GM18909 (cell line): ENCODE results near the gene WBP1.
"Not testable (repeated sequence)": the region's sequence is repeated elsewhere in the genome, so short reads cannot be mapped to it uniquely, and the experiment has no call there.

Source experiments
- ATAC-seq: cut with Tn5 transposase; IDR thresholded peaks from one replicate; pipeline ENCODE4 v1.9.1; 2021; ENCODE audit warnings: mild to moderate bottlenecking; ENCODE audit not compliant: unreplicated experiment, poor library complexity

Gene WBP1

DNA sequence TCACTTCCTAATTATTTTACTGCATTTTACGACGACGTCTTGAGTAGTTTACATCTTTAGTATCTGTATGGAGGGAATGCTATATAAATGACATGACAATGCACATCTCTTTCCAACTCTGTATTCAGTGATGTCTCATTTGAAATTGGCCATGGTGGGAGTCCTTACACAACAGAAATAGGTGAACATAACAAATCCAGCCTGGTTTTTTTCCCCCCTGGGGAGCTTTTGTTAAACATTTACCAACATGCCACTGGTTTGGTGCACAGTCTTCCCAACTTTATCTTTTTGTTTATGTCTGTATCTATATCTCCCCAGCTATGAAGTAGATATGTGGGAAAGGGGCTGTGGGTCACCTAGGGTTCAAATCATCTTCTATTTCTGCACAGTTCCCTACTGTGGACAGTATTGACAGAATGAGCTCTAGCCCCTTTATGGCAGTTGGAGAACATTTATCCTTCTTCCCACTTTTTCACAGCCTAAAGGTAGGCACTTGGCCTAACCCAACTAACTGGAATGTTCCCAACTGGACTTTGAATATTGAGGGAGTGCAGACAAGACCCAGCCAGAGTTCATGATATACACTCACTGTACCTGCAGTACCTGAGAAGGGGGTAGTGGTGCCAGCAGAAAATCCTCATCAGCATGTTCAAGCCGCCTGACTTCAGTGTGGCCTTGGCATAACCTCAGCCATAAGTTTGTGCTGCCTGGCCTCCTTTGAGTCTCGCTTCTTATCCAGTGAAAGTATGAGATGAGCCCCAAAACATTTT lies 10.8 kb upstream of the WBP1 start:
- ATAC-seq: no peak

DNA sequence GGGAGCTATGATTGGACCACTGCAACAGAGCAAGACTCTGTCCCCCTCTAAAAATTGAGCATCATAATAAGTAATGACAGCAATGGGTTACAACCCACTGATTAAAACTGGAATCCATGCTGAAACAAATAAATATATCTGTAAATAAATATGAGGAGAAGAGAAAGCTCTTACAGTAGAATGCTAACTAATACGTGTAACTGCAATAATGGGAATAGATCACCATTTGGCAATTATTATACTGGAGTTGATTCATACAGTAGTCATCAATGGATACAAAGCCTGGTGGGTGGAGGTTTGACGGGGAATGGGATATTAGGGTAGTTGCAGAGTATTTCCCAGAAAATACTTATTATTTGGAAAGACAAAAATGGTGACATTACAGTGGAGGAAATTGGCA lies 9.5 kb upstream of the WBP1 start:
- ATAC-seq: no peak

DNA sequence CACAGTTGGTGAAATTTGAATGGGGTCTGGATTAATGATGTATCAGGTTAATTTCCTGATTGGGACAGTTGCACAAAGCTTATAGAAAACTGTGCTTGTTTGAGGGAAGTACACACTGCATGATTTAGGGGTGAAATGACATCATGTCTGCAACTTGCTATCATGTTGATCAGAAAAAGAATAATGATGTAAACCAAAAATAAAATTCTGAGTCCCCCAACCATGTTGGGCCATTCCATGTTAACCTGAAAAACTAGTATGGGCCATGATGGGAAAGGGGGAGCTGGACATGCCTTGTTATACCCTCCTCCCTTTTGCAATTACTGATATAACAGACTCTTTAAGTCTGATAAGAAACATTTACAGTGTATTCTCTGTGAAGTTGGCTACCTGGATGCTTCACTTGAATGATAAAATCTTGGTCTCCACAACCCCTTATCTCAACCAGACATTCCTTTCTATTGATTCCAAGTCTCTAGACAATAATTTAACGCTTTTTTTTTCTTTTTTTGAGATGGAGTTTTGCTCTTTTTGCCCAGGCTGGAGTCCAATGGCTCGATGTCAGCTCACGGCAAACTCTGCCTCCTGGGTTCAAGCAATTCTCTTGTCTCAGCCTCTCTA lies 7.6 kb upstream of the WBP1 start:
- ATAC-seq: no peak

DNA sequence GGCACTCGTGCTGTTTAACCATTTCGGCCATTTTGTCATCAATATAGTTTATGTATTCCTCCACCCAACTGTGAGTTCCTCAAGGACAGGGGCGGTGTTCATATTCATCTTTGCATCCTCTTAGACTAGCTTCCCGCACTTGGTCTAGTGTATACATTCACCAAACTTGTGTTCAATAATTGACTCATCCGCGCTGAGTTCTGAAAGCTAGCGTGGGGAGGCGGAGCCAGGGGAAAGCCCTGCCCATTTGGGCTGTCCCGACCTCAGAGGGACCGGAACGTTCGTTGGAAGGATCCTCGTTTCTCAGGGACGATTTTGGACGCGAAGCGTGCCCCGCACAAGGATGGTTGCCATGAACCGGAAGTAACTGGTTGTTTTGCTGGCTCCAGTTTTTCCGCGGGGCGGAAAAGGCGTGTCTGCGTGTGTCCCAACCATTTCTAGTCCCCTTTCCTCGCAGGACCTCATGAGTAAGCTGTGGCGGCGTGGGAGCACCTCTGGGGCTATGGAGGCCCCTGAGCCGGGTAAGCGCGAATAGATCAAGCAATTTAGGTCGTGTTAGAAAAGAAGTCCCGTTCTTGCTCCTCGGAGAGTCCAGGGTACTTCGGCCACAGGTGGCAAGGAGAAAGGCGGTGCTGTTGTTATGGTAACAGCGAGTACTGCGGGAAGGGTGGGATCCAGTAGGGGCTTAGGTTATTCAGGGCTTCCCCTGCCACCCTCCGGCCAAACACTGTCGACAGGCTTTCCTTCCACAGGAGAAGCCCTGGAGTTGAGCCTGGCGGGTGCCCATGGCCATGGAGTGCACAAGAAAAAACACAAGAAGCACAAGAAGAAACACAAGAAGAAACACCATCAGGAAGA lies 3.4 kb upstream of the WBP1 start, which contains the start of gene INO80B:
Gene INO80B, plus strand, starts transcription at position 434 of the 858 bp plus-strand sequence. Its CDS starts 30 bp downstream, at position 464.
- peak; percentile 50 for ATAC-seq

DNA sequence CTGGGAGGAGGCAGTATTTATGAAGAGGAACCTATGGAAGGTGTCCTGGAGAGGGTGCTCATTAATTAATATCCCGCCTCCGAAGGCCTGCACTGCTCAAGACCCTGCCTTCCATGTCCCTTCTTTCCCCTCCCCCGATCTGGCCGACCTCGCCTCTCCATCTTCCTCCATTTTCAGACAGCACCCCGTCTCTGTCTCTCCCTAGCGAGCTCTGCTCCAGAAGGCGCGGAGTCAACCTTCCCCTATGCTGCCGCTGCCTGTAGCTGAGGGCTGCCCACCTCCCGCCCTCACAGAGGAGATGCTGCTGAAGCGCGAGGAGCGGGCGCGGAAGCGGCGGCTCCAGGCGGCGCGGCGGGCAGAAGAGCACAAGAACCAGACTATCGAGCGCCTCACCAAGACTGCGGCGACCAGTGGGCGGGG lies 1.1 kb upstream of the WBP1 start:
- no peak for ATAC-seq

DNA sequence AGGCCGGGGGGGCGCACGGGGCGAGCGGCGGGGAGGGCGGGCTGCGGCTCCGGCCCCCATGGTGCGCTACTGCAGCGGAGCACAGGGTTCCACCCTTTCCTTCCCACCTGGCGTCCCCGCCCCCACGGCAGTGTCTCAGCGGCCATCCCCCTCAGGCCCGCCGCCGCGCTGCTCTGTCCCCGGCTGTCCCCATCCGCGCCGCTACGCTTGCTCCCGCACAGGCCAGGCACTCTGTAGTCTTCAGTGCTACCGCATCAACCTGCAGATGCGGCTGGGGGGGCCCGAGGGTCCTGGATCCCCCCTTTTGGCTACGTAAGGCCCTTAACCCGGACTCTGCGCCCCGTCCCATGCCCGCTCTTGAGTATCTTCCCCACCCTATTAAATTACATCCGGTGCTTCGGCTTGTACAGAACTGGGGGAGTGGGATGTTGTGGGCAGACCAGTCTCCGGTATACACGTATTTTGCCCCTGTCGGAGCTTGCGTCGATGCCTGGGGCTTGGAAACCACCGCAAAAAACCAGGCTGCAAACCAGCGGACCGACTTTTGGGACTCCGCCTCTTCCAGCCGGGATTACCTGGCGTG lies 598 bp upstream of the WBP1 start:
- peak; percentile 34 for ATAC-seq

DNA sequence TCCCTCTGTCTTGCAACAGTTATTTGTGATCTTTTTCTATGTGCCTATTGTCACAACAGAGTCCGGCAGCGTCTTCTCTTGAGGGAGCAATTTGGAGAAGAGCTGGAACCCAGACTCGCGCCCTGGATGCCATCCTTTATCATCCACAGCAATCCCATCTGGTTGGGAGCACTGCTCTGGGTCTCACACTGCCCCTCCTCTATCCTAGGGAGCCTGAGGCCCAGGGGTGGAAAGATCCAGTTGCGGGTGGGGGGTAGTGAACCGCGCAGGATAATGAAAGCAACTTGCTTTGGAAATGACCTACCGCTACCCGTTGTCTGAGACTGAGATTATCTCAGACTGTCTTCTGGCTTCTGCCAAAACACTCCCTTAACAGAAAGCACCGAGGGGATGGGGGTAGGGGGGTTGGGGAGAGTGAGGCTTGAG lies 713 bp downstream of the WBP1 start:
- ATAC-seq: no peak

DNA sequence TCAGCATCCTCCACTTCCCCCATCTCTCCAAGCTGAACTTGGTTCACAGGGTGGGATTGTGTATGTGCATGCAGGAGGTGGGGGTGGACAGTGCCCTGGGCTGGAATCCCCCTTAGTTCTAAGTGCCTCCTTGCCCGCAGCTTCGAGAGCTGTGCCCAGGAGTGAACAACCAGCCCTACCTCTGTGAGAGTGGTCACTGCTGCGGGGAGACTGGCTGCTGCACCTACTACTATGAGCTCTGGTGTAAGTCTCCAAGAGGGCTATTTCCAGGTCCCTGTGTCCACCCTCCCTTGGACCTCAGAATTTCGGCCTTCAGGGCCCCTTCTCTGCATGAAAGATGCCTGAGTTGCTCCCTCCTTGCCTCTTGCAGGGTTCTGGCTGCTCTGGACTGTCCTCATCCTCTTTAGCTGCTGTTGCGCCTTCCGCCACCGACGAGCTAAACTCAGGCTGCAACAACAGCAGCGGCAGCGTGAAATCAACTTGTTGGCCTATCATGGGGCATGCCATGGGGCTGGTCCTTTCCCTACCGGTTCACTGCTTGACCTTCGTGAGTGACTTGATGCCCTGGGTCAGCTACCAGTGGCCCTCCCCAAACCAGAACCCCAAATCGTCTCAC lies 1.4 kb downstream of the WBP1 start:
- ATAC-seq: not testable (repeated sequence)

DNA sequence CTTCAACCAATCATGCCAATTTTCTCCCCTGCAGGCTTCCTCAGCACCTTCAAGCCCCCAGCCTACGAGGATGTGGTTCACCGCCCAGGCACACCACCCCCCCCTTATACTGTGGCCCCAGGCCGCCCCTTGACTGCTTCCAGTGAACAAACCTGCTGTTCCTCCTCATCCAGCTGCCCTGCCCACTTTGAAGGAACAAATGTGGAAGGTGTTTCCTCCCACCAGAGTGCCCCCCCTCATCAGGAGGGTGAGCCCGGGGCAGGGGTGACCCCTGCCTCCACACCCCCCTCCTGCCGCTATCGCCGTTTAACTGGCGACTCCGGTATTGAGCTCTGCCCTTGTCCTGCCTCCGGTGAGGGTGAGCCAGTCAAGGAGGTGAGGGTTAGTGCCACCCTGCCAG lies 1.9 kb downstream of the WBP1 start:
- not testable (repeated sequence) for ATAC-seq

DNA sequence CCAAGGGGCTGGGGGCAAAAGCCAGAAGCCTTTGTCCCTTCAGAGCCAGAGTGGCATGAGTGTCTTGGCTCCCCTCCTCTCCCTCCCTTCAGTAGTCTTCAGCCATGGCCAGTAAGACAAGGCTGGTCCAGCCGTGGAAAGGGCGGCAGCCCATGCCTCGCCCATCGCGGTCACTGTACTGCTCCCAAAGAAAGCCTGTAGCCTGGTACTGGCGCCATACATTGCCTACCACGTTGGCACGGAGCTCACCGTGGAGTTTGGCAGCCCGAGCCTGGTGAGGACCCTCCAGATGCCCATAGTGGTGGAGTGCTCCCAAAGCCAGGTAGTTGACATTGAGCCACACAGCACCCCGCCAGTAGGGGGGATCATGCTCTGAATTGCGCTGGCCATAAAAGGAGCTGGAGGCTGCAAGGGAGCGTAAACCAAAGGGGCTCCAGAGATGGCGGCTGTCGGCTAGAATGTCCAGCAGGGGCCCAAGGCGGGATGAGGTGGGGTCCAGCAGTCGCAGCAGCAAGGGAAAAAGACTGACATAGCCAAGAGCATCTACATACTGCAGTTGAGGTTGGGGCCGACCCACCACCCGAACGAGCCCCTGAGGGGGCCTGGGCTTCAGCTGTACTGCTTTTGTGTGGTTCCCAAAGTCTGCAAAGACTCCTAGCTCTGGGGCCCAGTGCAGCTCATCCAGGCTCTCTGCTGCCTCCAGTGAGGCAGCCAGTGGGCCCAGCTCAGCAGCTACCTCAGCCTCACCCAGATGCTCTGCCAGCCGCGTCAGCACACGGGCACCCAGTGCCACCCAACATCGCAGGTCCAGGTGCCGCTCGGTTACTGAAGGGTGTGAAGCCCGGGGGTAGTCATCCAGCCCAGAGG lies 3.2 kb downstream of the WBP1 start:
- ATAC-seq: no peak

DNA sequence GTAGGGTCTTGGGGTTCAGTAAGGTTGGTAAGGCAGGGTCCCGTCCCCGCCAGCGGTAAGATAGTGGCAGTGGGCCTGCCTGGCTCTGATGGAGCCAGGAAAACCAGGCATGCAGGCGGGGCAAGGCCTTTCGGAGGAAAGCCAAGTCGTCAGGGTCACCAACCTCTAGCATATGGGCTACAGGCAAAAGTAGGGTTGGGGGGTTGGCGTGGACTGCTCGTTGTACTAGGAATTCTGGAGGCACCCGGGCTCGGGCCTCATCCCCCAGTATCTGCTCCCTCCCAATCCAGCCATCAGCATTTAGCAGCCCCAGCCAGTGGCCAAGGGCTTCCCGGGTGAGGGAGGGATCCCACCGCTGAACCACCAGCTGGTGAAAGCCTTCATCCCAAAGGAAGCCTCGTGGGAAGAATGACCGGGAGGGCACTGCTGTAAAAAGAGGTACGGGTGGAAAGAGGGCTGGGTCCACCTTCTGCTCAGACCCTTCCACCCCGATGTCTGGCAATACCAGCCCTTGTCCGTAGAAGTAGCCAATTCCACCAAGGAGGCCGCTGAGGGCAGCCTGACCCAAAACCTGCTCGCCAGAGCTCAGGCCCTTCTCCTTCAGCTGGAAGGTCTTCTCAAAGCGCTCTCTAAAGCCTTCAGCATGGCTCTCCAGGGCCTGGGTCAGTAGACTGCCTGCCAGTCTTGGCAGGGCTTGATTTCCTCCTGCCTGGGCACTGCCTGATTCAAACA lies 4.0 kb downstream of the WBP1 start:
- ATAC-seq: no peak

DNA sequence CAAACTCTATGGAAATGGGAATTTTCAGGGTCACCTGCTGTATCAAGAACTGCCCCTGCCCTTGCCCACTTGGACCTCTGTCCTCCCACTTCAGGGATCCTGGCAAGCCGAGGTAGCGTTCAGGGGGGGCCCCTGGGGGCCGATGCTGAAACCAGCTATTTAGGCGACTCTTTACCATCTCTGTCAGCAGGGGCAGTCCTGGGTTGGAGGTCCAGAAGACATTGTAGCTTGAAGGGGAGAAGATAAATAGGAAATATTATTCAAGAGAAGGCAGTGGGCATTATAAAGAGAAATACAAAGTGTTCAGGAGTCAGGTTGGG lies 4.5 kb downstream of the WBP1 start:
- ATAC-seq: no peak

DNA sequence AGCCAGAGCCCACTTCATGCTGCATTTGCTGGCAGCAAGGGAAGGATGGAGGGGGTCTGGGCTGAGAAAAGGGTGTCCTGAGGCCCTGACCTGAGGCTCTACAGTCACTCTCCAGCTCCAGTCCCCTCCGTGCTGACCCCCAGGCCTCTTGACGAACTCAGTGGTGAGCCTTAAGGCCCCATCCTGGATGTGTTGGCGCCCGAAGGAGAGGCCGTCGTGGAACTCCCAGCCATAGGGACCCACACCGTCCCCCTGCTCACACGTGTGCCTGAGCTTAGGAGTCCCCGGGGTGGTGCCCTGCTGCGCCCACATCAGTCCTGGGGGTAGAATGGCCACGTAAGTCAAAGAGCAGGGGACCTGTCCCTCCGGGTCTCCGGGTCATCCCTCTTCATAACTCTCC lies 6.2 kb downstream of the WBP1 start:
- peak; percentile 8 for ATAC-seq

DNA sequence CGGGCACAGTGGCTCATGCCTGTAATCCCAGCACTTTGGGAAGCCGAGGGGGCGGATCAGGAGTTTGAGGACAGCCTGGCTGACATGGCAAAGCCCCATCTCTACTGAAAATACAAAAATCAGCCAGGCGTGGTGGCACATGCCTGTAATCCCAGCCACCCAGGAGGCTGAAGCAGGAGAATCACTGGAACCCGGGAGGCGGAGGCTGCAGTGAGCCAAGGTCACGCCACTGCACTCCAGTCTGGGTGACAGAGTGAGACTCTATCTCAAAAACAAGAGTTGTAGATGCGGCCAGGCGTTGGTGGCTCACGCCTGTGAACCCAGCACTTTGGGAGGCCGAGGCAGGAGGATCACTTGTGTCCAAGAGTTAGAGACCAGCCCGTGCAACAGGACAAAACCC lies 12.5 kb downstream of the WBP1 start:
- ATAC-seq: not testable (repeated sequence)

DNA sequence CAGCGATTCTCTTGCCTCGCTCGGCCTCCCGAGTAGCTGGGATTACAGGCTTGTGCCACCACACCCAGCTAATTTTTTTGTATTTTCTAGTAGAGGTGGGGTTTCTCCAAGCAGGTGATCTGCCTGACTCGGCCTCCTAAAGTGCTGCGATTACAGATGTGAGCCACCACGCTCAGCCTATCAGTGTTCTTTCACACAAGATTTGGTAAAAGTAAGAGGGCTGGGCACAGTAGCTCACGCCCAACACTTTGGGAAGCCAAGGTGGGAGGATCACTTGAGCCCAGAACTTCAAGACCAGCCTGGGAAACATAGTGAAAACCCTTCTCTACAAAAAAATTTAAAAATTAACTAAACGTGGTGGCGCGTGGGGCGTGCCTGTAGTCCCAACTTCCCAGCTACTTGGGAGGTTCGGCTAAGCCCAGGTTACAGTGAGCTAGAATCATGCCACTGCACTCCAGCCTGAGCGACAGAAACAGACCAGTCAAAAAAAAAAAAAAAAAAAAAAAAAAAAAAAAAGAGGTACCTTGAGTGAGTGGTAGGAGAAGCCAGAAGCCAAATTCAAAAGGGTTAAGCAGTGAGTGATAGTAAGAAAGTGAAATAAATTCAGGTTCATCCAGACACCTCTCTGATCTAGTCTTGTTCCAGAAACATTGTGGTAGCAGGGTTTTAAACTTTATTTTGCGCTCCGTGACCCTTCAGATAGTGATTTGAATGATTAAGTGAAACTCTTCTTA lies 13.3 kb downstream of the WBP1 start:
- ATAC-seq: no peak

DNA sequence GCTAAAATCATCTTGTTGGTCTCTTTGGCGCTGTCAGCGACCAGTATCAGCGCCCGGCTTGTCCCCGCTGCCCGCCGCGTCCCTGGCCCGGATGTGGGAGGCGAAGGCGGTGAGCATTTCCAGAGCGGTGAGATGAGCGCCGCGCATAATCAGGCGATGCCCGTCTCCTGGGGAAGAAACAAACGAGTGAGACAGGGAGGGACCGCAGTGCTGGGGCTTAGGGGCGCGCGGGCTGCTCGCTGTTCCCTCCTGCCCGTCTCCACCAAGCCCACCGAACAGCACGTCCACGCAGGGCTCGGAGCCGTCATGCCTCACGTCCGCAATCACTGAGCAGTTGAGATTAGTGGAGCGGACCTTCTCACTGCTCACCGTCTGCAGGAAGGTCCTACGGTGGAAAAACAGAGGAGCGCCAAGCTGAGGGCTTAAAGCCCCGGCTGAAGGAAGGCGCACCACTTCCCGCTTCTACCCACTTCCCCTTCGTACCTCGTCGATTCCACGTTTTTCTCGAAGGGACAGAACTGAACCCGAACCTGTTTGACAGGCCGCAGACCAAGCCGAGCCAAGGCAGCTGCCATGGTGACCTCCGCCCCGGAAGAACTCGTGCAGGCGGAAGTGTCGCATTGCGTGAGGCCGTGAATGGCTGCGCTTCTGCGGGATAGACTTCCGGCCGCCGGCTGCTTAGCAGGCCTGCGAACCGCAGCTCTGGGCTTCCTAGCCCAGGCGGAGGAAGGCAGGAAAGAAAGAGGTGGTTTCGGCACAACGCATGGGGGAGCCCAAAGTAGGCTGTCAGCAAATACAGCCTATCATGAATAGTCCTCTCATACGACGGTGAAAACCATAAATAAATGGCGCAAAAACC lies 14.1 kb downstream of the WBP1 start, which contains the start of gene MRPL53:
Gene MRPL53, minus strand, starts transcription at position 595 of the 859 bp plus-strand sequence. Its CDS starts 20 bp downstream, at position 575.
- peak; percentile 85 for ATAC-seq

DNA sequence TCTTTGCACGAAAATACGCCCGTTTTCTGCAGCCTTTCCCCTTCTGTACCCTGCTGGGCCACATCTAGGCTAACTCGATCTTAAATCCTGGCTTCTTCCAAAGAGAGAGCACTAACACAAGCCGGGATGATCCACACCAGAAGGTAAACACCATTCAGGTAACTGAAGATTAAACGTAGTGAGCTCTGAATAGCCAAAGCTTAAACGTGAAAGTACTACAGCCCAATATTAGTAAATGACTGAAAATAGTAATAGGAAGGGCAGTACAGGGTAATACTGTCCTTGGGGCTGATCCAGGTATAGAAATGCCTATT lies 14.7 kb downstream of the WBP1 start:
- peak; percentile 3 for ATAC-seq
